Thoracic aorta (tissue), 2 donors: Measurements from ENCODE around the gene TSHZ2. TPM values are rescaled to one million over a fixed set of nuclear protein-coding genes. Genes with fewer than 3 reads are reported as not detected.

ENCODE experiments used
- ATAC-seq: fragments of 150-250 bp; one replicate; pipeline ENCODE4 v1.8.0; 2017; ENCODE audit warnings: low read depth; ENCODE audit not compliant: insufficient number of reproducible peaks, low FRiP score
- DNase-seq: peaks from one replicate; pipeline ENCODE4 v3.0.0-alpha.2; 2020; ENCODE audit warnings: low spot score
- H3K27ac ChIP-seq, 2 donors: fragments of 200-600 bp; sonication (generic); 1 replicate in 1 of 2; 2 replicates in 1 of 2; pipeline ENCODE4 v1.5.1; 2016; ENCODE audit warnings: mild to moderate bottlenecking in 2 of 2, moderate library complexity in 2 of 2
- H3K27me3 ChIP-seq: fragments of 200-600 bp; sonication (generic); replicated peaks from 2 replicates; pipeline ENCODE4 v1.6.0; 2016; ENCODE audit warnings: mild to moderate bottlenecking; ENCODE audit not compliant: insufficient read depth
- H3K36me3 ChIP-seq: fragments of 200-600 bp; sonication (generic); one replicate; pipeline ENCODE4 v1.5.1; 2016
- H3K4me1 ChIP-seq, 2 donors: fragments of 200-600 bp; sonication (generic); 1 replicate in 1 of 2; 2 replicates in 1 of 2; pipeline versions ENCODE4 v1.5.1 to v1.6.0; 2016; ENCODE audit warnings: low read depth in 2 of 2, mild to moderate bottlenecking in 1 of 2; ENCODE audit not compliant: control insufficient read depth in 1 of 2
- H3K4me3 ChIP-seq: fragments of 200-600 bp; sonication (generic); 2 replicates; pipeline ENCODE4 v1.5.1; 2016; ENCODE audit warnings: mild to moderate bottlenecking
- H3K9me3 ChIP-seq: fragments of 200-600 bp; sonication (generic); 2 replicates; pipeline ENCODE4 v1.5.1; 2016
- CTCF ChIP-seq: fragments of 200-600 bp; sonication (generic); IDR thresholded peaks from one replicate; pipeline ENCODE4 v1.5.1; 2019; ENCODE audit warnings: antibody characterized with exemption
- total RNA-seq, 2 donors: library from RNA; depleted of rRNA; stranded (reverse); fragments of >200 nt; gene quantifications; one replicate each; pipeline versions ENCODE4 v1.1.0 to v1.2.3, GENCODE V29; 2016

The TSHZ2 gene
- total RNA-seq, 2 donors from 2014 or later, result 8.4 to 32.6 TPM

- DNase-seq, result no peak
- no peak overlapping the region for H3K27ac ChIP-seq
- no peak for TF ChIP-seq CTCF
Observed at GRCh38 chr20:53389516-53390300, 417.6 kb downstream of the TSHZ2 start.

GRCh38 chr20:53390770-53391169, 418.6 kb downstream of the TSHZ2 start:
- no peaks in the 10 kb centered on the region for H3K27me3 ChIP-seq
- no peak overlapping the region for H3K4me3 ChIP-seq
- ATAC-seq, result no peak
- no peaks in the 10 kb centered on the region for H3K4me1 ChIP-seq
- DNase-seq, result no peak
- no peak overlapping the region for H3K27ac ChIP-seq
- TF ChIP-seq CTCF, result no peak
- no peaks in the 10 kb centered on the region for H3K36me3 ChIP-seq
- H3K9me3 ChIP-seq, result no peaks in the 10 kb centered on the region

More at GRCh38 chr20:53389516-53390300, 417.6 kb downstream of the TSHZ2 start:
- Histone ChIP-seq H3K27me3 (no peaks in the 10 kb centered on the region), H3K9me3 (no peaks in the 10 kb centered on the region), H3K4me1 (no peaks in the 10 kb centered on the region), H3K4me3 (no peak overlapping the region), H3K36me3 (no peaks in the 10 kb centered on the region)
- ATAC-seq, result no peak

- H3K9me3 ChIP-seq, result no peaks in the 10 kb centered on the region
- no peak for TF ChIP-seq CTCF
- H3K27me3 ChIP-seq, result no peaks in the 10 kb centered on the region
- no peak for DNase-seq
- H3K36me3 ChIP-seq, result no peaks in the 10 kb centered on the region
- no peaks in the 10 kb centered on the region for H3K4me1 ChIP-seq
- no peak overlapping the region for H3K27ac ChIP-seq
- no peak overlapping the region for H3K4me3 ChIP-seq
- ATAC-seq, result no peak
Observed at GRCh38 chr20:53394433-53394832, 422.3 kb downstream of the TSHZ2 start.

GRCh38 chr20:53395188-53395923, 423.2 kb downstream of the TSHZ2 start:
- DNase-seq, result no peak
- Histone ChIP-seq H3K4me3 (no peak overlapping the region), H3K27ac (no peak overlapping the region), H3K4me1 (no peaks in the 10 kb centered on the region), H3K36me3 (no peaks in the 10 kb centered on the region), H3K27me3 (no peaks in the 10 kb centered on the region), H3K9me3 (no peaks in the 10 kb centered on the region)
- TF ChIP-seq CTCF, result no peak
- ATAC-seq, result no peak

- Histone ChIP-seq H3K27me3 (no peaks in the 10 kb centered on the region), H3K9me3 (no peaks in the 10 kb centered on the region), H3K4me3 (no peak overlapping the region), H3K27ac (no peak overlapping the region), H3K36me3 (no peaks in the 10 kb centered on the region), H3K4me1 (no peaks in the 10 kb centered on the region)
- ATAC-seq (no peak), DNase-seq (no peak)
- no peak for TF ChIP-seq CTCF
Observed at GRCh38 chr20:53399083-53399482, 426.9 kb downstream of the TSHZ2 start.
